Stimulated activated naive CD4-positive, alpha-beta T cell treated with Interleukin-2 at 50 U/mL for 16 hours (primary cell): Measurements from ENCODE around the gene GNPTG.

Experiments
- DNase-seq: peaks from one replicate; lab custom pipeline; 2025; lab: John Stamatoyannopoulos, UW

GNPTG gene

DNA sequence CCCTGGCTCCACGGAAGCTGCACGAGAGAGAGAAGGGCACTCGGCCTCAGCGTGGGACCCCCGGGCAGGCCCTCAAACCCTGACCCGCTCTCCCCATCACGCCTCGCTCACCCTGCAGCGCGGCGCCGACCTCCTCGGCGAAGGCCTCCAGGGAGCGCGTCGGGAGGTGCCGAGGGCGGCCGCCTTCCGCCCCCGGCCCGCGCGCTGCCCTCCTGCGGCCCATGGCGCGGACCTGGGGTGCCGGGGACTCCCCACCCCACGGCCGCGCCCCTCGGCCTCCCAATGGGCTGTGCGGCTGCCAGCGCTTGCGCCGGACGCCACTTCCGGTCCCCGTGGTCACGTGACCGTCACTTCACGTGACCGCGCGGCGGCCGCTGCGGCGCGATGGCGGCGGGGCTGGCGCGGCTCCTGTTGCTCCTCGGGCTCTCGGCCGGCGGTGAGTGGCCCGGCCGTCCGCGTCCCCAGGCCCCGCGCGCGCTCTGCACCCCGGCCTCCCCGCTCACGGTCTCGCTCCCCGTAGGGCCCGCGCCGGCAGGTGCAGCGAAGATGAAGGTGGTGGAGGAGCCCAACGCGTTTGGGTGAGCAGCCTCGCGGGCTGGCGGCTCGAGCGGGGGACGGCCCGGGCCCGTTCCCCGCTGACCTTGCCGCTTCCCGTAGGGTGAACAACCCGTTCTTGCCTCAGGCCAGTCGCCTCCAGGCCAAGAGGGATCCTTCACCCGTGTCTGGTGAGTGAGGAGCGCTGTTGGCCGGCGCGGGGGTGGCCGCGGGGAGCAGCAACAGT is at the start of gene GNPTG, which contains the start of gene TSR3:
TSS of gene GNPTG (plus strand) at position 350 of the 781 bp plus-strand sequence. CDS start at position 385, 35 bp downstream.
TSS of gene TSR3 (minus strand) at position 297 of the 781 bp plus-strand sequence. CDS start at position 223, 74 bp downstream.
- peak; percentile 76 for DNase-seq

DNA sequence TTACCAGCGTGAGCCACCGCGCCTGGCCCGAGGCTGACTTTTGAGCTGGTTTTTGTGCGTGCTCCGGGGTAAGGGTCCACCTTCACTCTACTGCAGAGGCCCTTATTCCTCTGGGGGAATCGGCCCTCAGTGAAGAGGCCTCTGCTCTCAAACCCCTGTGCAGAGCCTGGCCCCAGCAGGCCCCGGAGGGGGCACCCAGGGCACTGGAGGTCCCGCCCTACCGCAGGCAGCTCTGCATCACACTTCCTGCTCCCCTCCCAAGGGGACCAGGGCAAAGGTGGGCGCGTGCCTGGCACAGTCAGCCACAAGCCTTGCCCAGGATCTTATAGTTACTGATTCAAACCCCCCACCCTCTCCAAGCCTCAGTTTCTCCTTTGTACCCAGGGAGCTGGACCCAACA is 45.9 kb upstream of the GNPTG start:
- no peak for DNase-seq

DNA sequence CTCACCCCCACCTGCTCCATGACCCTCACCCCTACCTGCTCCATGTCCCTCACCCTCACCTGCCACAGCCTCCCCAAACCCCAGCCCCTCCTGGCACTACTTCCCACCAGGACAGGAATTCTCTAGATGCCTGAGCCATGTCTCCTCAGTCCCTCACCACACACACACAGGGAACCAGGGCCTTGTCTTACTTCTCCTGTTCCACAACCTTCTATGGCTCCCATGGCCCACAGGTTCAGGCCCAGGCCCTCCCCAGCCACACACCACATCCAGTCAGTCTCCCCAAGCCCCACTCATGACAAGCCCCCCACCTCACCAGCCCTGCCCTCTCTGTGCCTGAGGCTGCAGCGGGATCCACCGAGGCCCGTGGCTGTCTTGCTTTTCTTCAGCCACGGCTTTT is 45.4 kb upstream of the GNPTG start:
- no peak for DNase-seq

DNA sequence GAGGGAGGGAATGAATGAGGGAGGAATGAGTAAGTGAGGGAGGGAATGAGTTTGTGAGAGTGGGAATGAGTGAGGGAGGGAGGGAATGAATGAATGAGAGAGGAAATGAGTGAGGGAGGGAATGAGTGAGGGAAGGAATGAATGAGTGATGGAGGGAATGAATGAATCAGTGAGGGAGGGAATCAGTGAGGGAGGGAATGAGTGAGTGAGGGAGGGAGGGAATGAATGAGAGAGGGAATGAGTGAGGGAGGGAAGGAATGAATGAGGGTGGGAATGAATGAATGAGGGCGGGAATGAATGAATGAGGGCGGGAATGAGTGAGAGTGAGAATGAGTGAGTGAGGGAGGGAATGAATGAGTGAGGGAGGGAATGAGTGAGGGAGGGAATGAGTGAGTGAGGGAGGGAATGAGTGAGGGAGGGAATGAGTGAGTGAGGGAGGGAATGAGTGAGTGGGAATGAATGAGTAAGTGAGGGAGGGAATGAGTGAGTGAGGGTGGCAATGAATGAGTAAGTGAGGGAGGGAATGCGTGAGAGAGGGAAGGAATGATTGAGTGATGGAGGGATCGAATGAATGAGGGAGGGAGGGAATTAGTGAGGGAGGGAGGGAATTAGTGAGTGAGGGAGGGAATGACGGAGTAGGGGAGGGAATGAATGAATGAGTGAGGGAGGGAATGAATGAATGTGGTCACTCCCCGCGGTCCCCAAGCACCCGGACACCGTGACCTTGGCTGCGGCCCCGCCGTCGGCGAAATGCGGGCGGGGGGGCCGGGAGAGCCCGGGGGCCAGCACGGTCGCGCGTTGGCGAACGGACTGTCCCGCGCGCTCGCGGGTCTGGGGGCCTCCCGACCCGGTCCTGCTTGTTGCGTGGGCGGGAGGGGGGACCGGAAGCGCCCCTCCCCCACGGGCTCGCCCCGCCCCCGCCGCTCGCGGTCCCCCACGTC is 43.4 kb upstream of the GNPTG start:
- no peak for DNase-seq

DNA sequence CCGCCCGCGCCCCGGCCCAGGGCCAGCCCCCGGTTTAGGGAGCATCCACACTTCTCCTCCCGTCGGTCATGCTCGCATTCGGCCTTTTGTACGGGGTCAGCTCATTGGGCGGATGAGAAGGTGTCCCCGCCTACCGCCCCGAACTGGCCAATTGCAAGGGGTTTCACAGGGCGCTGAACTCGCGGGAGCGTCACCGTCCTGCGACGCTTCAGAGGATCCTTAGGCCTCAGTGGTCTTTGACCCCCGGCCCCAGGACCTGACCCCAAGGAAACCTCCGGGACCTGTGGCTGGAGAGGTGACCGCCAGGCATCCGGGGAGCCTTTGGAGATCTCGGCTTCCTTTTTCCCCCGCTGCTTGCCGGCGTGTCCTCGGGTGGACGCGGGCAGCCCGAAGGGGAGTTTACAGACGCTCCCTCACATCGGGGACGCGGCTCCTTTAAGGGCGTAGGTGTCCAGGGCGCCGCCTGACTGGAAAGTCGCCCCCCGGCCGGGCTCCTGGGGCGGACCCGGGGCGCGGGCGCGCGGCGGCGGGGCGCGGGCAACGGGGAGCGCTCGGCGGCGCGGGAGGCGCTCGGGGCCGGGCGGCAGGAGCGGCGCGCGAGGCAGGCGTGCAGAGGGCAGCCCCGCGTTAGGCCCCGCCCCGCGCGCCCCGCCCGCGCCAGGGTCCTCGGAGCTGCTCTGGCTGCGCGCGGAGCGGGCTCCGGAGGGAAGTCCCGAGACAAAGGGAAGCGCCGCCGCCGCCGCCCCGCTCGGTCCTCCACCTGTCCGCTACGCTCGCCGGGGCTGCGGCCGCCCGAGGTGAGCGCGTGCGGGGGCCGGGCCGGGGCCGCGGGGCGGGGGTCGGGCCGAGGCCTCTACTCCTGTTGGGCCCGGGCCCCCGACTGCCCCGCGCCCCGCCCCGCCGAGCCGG is 42.5 kb upstream of the GNPTG start, which contains the start of gene UBE2I:
TSS of gene UBE2I (plus strand) at position 660 of the 909 bp plus-strand sequence. CDS start 4,395 bp downstream, outside the sequence.
- DNase-seq: peak; percentile 95

DNA sequence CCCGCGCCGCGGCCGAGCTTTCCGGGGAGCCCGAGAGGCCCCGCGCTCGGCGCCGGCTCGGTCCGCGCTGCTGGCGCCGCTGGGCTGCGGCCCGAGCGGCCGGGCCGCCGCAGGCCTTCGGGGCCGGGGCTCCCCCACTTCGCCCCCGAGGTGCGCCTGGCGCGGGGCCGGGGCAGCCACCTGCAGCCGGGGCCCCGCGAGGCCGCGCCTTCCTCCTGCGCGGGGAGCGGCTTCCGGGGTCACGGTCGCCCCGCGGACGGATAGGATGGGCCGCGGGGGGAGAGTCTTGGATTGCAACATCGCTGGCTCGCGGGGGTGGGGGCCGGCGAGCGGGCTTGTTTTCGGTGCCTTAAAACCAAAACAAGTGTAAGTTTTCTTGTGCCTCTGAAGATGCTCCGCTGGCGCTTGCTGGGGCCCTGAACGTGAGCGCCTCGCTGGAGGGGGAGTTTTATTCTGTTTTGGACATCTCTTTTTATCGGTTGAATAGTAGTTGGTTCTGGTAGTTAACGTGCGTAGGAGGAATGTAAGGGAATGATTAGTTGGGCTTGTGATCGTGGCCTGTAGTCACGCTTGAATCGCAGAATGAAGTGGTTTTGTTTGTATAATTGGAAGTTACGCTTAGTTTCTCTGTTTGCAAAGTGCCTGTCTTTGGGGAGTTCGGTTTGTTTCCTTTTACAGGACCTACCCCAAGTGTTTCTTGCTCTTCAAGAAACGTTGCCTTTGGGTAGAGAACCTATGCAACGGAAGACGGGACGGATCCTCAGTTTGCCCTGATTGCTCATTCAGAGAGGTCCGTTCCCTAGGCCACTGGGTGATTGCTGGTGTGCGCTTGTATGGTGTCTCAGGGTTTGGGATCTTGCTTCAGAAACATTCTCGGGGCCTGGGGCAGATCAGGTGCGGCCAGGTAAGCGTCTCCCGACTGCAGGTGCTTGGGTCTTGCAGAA is 41.6 kb upstream of the GNPTG start:
- peak; percentile 64 for DNase-seq

DNA sequence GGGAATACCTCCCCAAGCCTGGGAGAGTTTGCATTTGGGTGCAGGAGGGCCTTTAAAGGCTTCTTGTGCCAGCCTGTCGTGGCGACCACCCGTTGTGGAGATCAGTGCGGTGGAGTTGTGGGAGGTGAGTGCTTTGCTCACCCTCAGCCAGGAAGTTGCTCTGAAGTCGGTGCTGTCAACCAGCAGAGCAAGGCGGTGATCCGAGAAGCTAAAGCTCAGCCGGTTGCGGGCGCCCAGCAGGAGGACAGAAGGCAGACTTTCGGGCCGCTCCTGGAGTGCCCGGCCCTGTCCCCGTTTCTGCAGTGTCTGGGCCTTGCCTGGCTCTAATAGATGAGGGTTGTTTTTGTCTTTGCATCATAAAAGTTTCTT is 40.9 kb upstream of the GNPTG start:
- no peak for DNase-seq

DNA sequence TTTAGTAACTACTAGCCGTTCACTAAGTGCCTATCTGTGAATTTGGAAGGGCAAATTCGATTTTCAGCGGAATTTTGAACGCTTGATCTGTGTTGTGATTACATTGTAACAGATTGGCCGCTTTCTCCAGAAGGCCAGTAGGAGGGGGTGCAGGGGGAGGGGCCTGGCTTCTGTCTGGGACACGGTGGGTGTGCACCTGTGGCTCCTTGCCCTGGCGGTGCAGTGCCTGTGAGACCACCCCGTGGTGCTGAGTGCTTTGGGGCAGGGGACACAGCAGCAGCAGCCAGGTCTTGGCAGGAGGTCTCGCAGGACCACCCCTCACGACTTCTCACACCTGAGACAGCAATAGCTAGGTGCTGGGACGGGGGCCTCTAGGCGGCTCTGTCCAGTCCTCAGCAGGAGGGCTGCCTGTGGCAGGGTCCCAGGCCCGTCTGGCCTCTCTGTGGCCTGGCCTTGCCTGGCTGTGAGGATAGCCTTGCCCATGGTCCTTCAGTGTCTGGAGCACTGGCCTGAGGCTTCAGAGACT is 40.5 kb upstream of the GNPTG start:
- no peak for DNase-seq

DNA sequence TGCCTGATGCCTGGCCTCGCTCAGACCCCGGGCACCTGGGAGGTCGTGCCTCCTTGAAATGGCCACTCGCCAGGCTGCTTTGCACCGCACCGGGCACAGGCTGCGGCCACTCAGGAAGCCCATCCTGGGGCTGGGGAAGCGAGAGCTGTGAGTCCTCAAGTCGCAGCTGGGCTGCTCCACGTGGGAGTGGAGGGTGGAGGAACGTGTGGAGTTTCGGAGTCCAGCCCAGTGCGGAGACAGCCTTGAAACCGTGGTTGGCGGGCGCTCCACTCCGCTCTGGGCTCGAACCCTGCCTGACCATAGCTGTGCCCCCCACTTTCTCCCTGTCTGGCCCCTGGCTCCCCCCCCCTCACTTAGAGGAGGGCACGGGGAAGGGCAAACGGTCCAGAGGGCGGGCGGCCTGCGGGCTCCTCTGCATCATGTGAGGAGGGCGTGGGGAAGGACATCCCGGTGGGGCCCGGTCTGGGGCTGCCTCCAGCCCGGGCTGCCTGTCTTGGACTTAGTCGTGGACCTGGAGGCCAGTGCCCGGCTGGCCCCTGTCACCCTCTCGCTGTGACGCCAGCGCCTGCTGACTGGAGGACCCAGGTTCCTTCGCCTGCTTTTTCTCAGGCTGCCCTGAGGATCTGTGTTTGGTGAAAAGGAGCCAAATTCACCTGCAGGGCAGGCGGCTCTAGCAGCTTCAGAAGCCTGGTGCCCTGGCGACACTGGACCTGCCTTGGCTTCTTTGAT is 39.8 kb upstream of the GNPTG start:
- no peak for DNase-seq

DNA sequence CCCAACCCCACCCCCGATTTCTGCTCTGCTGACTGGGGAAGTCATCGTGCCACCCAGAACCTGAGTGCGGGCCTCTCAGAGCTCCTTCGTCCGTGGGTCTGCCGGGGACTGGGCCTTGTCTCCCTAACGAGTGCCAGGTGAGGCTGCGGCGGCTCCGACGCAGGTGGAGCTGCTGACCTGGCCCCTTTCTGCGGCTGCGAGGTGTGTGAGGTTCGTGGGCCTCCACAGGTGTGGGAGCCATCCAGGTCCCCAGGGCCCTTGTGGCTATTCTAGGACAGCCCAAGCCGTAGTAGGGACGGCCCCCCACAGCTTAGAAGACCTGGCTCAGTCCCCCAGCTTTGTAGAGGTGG is 39.3 kb upstream of the GNPTG start:
- DNase-seq: no peak

DNA sequence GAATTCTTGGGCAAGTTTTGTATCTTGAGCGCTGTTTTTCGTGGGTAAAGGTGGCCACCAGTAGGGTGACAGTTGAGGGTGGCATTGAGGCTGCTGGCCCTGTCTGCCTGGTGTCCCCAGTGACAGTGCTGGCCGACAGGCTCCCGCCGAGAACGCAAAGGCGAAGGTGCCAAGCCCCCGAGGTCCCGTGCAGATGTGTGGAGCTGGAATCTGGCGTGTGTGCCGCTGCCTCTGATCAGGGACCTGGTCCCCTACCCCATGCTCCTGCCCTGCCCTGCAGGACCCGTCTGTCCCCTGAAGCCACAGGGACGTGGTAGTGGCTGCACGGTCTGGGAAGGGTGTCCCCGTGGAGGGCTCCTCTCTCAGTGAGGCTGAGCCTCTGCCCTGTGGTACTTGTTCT is 38.8 kb upstream of the GNPTG start:
- DNase-seq: no peak

DNA sequence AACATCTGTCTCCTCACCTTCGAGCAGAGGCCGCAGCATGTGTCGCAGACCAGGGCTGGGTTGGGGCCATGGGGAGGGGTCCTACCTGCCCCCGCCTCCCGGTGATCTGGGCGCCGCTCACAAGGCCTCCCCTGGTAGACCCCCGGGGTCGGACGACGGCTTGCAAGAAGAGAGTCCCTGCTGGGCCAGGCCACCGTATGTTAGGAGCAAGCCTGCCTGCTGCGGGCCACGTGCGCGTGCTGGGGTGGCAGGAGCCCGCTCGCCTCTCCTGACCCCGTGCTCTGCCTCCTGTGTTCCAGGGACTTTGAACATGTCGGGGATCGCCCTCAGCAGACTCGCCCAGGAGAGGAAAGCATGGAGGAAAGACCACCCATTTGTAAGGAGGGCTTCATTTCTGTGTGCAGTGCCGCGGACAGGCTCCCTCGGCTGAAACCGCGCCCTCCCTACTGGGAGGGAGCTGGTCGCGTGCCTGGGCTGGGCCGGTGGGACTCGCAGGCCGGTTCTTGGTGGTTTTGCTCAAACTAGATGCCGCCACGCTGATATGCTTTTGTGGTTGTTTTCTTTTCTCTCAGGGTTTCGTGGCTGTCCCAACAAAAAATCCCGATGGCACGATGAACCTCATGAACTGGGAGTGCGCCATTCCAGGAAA is 37.9 kb upstream of the GNPTG start:
- no peak for DNase-seq

DNA sequence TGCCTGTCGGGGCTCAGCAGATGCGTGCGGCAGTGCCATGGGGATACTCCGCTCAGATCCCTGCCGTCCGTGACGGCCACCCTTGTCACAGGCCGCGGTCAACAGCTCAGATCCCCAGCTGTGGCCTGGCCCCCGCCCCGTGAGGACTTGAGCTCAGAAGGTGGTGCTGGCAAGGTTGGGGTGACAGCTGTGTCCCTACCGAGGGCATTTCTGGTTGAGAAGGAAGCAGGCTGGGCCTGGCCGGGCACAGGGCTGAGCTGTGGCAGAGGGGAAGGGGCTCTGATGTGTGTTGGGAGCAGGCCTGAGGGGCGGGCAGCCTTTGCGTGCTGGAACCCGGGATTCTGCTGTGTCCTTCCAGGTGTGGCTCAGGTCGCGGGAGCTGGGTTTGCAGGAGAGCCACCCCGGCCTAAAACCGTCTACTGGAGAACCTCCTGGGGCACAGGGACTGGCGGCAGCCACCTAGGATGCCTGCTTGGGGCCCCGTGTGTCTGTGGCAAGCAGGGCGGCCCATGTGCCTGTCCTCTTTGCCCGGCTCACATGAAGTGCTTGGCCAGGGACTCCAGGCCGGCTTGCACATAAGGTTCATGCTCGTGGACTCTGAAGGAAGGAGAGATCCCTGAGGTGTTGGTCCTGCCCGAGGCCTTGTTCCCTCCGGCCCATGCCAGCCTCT is 37.2 kb upstream of the GNPTG start:
- DNase-seq: no peak

DNA sequence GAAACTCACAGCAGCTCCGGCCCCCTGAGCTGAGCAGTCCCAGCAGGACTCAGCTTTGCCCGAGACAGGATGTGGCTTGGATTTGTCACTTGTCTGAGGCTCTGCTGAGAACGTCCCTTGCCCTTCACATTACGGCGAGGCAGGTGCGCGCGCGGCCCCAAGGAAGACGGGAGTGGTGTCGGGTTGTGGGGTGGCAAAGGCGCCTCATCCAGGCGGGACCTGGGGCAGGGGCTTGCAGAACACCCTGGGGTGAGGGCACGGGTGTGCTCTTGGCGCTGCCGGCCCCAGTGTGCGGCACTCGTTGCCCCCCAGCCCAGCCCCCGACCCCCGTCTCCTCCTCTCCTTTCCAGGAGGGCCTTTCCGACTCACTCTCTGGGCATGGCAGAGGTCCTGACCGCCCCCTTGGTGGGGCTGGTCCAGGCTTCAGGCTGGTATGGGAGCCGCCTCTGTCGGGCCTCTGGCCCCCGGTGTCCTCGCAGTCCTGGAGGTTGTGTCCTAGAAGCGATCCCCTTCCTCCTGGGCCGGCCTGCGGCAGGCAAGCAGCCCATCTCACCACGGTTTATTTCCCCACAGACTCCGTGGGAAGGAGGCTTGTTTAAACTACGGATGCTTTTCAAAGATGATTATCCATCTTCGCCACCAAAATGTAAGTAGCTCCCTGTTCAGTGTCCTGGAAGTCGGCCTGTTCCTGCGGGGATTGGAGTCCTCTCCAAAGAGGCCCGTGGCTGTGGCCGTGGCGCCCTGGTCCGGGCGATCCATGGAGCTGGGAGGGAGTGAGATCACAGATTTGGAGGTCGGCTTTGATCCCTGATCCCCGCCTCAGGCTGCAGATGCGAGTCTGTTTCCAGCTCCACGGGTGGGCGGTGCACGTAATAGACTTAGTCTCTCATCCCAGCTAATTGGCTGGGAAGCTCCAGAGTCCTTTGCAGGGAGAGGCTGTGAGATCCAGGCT is 36.4 kb upstream of the GNPTG start:
- DNase-seq: no peak

DNA sequence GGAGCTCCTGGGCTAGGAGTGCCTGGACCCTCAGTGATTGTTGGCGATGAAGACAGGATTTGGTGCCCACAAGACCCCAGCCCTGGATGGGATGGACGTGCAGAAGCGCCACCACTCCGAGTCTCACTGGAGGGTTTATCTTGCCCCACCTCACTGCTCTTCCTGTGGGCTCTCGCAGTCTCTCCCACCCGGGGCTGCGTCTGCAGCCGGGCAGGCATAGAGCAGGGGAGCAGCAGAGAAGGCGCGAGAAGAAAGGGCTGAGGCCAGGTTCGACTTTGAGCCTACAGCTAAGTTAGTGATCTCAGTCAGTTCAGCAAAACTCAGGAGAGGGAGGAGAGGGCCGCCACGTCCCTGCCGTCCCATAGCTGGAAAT is 35.7 kb upstream of the GNPTG start:
- DNase-seq: no peak

DNA sequence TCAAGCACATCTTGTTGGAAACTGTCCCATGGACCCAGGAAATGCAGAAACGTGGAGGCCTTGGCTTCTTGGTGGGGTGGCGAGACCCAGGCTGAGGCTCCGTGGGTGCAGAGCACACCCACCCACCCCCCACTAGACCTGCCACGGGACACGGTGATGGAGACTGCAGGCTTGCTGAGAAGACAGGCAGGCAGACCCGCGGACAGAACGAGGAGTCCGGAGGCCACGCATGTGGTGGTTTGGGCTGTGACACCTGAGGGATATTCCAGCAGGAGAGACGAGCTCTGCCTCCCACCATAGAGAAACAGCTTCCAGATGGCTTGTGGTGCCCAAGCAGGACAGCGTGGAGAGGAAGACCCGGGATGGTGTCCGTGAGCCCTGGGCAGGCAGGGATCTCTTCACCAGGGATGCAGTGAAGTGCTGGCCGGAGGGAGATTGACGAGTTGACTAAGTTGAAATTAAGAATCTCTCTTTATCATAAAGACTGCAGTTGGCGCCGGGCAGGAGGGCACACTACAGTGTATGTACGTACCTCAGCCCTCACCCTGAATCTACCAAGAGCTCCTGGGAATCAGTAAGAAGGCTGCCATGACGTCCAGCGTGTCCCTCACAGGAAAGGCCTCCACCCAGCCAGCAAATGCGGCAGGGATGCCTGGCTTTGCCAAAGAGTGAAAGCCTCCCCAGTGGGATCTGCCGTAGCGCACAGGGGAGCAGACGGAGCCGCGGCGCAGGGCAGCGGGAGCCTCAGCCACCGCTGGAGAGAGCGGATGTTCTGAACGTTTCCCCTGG is 34.1 kb upstream of the GNPTG start:
- DNase-seq: no peak

DNA sequence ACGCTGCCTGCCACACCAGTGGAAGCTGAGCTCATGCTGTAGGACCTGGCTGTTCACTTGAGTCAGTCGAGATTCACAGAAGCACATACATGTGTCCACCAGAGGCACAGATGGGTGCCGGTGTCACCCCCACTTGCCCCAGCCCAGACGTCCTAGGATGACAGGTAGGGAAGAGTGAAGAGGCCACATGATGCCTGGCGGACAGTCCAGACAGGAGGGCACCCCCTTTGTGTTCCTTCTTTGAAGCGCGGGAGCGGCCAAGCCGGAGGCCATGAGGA is 33.5 kb upstream of the GNPTG start:
- DNase-seq: no peak
